GM18526 (cell line): ENCODE data around the gene BCKDHA.

Source experiments
- POLR2A ChIP-seq: IDR thresholded peaks from 3 replicates; pipeline ENCODE4 v1.6.1; 2011; ENCODE audit not compliant: insufficient read length; ENCODE audit errors: extremely low read depth

The BCKDHA gene

DNA sequence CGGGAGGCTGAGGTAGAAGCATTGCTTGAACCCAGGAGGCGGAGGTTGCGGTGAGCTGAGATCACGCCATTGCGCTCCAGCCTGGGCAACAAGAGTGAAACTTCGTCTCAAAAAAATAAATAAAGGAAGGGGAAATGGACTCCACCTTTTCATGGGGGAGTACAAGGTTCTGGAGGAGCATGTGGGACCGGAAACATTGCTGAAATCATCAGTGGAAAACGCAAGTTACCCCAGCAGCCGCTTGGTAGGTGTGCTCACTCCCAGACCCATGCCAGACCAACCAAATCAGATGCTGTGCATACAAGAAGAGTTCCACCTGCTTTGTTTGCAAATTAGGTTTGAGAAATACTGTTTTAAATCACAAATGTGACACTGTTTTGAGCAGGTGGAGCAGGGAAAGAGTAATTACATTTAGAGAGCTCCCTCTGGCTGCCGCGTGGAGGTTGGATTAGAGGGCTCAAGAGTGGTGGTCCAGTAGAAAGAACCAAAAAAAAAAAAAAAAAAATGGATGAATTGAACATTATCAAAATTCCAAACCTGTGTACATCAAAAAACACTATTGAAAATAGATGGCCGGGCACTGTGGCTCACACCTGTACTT lies 50.2 kb downstream of the BCKDHA start:
- TF ChIP-seq POLR2A = no peak

DNA sequence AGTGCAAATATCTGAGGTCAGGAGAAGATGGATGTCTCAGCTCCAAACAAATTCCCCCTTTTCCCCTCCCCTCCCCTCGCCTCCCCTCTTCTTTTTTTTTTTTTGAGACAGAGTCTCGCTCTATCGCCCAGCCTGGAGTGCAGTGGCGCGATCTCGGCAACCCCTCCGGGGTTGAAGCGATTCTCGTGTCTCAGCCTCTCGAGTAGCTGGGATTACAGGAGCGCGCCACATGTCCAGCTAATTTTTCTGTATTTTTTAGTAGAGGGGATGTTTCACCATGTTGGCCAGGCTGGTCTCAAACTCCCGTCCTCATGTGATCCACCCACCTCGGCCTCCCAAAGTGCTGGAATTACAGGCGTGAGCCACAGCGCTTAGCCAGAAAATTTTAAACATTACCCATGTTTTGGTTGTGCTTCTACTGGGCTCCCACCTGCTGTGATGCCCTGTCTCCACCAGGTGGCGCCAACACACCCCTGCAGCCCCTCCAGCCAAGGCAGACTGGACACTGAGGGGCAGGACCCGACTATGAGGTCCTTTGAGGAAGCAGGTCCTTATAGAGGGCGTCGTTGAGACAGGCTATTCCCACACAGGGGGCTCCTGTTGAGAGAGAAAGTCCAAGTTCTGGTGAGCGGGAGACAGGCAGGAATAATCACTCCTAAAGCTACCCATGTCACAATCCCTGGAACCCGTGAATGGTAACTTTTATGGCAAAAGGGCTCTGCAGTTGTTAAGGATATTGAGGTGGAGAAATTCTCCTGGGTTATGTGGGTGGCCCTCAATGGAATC lies 51.7 kb downstream of the BCKDHA start:
- TF ChIP-seq POLR2A = no peak

DNA sequence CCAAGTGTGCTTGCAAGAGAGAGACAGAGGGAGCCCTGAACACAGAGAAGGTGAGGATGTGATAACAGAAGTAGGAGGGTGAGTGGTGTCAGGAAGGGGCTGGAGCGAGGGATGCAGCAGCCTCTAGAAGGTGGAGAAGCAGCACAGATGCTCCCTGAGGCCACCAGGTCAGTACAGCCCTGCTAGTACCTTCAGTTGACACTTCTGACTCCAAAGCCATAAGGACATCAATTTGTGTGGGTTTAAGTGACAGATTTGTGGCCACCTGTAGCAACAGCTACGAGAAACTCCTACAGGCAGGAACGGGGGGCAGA lies 52.2 kb downstream of the BCKDHA start:
- TF ChIP-seq POLR2A = no peak

DNA sequence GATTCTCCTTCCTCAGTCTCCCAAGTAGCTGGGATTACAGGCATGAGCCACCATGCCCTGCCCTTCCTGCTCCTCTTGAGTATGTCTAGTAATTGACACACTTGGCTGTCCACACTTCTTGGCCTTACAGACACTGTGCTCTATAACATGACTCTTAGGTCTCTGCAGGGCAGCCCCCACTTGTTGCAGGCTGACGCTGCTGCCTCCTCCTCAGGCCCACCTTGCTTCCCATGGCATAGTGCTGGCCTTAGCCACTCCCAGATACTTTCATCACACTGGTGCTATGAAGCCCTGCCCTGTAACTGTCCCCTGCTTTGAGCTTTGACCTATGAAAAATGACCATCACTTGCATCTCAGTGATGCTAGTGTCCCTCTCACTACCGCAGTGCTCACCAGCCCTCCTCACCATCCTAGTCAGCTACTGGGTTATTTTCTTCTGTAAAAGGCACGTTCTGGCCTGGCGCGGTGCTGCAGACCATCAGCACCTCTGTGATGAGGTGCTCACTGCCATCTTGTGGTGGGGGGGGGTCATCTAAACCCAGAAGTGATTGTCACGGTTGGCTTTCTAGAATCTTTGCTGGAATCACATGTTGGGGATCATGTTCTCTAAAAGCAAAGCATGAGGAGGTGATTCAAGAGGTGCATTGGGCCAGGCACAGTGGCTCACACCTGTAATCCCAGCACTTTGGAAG lies 55.1 kb downstream of the BCKDHA start:
- TF ChIP-seq POLR2A = no peak

DNA sequence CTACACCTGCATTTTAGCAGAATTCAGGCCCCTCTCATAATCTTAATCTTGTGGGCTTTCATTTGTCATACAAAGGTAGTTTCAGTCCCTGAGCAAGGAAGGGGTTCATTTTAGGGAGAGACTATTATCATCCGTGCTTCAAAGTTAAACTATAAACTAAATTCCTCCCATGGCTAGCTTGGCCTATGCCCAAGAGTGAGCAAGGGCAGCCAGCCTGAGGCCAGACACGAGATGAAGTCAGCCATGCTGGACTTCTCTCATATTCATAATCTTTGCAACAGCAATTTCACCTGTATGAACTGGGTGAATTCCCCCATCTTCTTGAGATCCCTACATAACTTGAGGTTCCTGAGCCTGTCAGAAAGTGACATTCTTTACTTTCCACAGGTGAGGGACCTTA lies 58.3 kb downstream of the BCKDHA start:
- no peak for TF ChIP-seq POLR2A

DNA sequence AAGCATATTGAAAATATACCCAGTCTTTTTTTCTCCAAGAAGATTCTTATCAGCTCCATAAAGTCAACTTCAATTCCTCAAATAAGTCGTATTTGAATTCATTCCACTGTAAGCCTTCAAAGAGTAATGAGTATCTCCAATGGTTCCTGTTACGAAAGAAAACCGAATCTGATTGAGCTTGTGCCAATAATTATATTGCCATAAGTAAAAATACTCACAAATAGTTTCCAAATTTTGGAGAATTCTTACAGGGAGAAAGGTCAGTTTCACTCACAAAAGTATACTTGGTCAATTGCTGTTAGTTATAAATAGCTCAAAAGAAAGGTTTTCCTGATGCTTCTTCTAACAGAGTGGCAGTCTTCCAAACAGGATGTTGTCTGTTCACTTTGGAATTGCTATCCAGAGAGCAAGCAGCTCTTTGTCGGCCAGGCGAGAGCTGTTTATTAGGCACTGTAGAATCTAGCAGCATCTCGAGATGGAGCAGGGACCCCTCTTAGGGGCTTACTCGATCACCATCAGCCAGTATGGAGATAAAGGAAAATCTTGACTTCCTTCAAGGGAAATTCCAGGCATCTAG lies 58.8 kb downstream of the BCKDHA start:
- TF ChIP-seq POLR2A = no peak

DNA sequence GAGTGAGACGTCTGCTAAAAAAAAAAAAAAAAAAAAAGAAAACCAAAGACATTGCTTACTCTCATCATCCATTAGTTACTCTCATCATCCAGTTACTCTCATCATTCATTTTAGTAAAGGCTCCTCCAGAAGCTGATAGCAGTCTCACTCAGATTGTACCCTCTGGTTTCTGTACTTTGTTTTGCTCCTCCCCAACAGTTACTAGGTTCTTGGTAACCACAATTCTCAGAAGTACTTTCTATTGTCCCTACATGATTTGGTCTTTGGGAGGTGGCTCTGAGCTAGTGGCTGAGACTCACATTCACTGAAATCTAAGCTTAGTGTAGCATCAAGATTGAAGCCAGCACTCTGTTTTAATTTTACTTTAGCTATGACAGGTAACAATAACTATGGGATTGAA lies 59.6 kb downstream of the BCKDHA start:
- no peak for TF ChIP-seq POLR2A

DNA sequence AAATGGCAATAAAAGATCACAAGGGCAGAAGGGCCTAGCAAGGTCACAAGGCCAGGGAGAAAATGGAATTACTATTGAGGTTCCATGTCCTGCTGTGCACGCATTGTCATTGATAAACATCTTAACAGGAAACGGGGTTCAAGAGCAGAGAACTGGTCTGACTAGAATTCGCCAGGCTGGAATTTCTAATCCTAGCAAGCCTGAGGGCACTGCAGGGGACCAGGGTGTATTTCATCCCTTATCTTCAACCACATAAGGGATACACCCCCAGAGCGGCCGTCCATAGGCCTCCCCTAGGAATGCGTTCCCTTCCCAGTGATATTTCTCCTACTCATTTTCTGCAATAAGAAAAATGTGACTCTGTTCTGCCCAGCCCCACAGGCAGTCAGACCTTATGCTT lies 64.9 kb downstream of the BCKDHA start:
- TF ChIP-seq POLR2A = no peak
